ENCODE data around the gene SUPT20HL2.

DNA sequence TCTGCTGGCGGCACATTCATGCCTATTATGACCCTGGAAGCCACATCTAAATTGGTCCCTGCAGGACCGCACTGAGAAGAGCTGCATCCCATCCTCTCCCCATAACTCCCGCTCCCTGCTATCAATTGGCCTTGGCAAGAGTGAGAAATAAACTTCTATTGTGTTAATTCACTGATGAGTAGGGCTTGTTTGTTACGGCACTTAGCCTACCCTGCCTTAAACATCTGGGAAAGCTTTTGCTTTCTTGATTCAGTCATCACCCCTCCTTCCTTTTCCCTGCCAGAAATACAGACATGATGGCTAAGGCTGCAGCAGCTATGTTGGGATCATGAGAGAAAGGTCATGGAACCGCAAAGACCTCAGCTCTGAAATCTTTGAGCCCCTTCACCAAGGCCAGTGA lies 36.5 kb downstream of the SUPT20HL2 start:
- TF ChIP-seq, protein P1, sequence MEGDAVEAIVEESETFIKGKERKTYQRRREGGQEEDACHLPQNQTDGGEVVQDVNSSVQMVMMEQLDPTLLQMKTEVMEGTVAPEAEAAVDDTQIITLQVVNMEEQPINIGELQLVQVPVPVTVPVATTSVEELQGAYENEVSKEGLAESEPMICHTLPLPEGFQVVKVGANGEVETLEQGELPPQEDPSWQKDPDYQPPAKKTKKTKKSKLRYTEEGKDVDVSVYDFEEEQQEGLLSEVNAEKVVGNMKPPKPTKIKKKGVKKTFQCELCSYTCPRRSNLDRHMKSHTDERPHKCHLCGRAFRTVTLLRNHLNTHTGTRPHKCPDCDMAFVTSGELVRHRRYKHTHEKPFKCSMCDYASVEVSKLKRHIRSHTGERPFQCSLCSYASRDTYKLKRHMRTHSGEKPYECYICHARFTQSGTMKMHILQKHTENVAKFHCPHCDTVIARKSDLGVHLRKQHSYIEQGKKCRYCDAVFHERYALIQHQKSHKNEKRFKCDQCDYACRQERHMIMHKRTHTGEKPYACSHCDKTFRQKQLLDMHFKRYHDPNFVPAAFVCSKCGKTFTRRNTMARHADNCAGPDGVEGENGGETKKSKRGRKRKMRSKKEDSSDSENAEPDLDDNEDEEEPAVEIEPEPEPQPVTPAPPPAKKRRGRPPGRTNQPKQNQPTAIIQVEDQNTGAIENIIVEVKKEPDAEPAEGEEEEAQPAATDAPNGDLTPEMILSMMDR (IDR thresholded peaks at IDR 0.05): no peak
- no peak for TF ChIP-seq POLR2A (IDR thresholded peaks at IDR 0.05)
